Stomach (tissue), 4 donors: ENCODE results near the gene CELF2.

Experiments
- CTCF ChIP-seq, 7 experiments: fragments of 450-650 bp in 4 of 7; fragments of 200-600 bp in 3 of 7; sonication (generic) in 3 of 7; IDR thresholded peaks; one replicate each; pipeline ENCODE4 v1.5.1; 2016 to 2019; ENCODE audit warnings: antibody characterized with exemption in 7 of 7, control low read depth in 2 of 7, mild to moderate bottlenecking in 1 of 7
- POLR2A ChIP-seq, 4 donors: fragments of 450-650 bp; IDR thresholded peaks; one replicate each; pipeline ENCODE4 v1.6.1; 2016; ENCODE audit warnings: antibody characterized with exemption in 4 of 4, control low read depth in 2 of 4, mild to moderate bottlenecking in 1 of 4, moderate library complexity in 1 of 4
- POLR2AphosphoS5 ChIP-seq, 3 donors: sonication (generic); formaldehyde crosslinking; IDR thresholded peaks; one replicate each; pipeline ENCODE4 v1.6.1; 2016; ENCODE audit warnings: antibody characterized with exemption in 3 of 3

- TF ChIP-seq CTCF (IDR thresholded peaks at IDR 0.05) (no peak), POLR2A (IDR thresholded peaks at IDR 0.05) (no peak), POLR2AphosphoS5 (IDR thresholded peaks at IDR 0.05) (no peak)
Observed at GRCh38 chr10:11290156-11290890, 272.7 kb downstream of the CELF2 start.
